Caco-2 (cell line): ENCODE results near the gene PNMA8B. TPM values are rescaled to one million over a fixed set of nuclear protein-coding genes. Genes with fewer than 3 reads are reported as not detected.

Experiments
- BruUV-seq: library from RNA; stranded (reverse); fragments of 400-500 nt; replicated peaks from 2 replicates; lab custom pipeline; 2021; lab: Mats Ljungman, UMichigan
- CTCF ChIA-PET: fragments of 300-600 bp; sonication (Branson Sonifier 250); formaldehyde crosslinking; loops from one replicate; lab custom pipeline; 2022; ENCODE audit warnings: antibody characterized with exemption; lab: Charles Lee
- POLR2A ChIA-PET: fragments of 300-600 bp; sonication (Branson Sonifier 250); formaldehyde crosslinking; loops from one replicate; lab custom pipeline; 2022; ENCODE audit warnings: antibody characterized with exemption; lab: Charles Lee
- DNase-seq, 2 experiments: peaks; one replicate each; pipeline versions ENCODE4 v3.0.0 to v3.0.0-alpha.2; 2020 to 2022
- H3K27me3 ChIP-seq: replicated peaks from 2 replicates; pipeline ENCODE4 v1.6.0; 2011; ENCODE audit warnings: low read length; ENCODE audit not compliant: control insufficient read depth, insufficient read depth
- H3K36me3 ChIP-seq: 2 replicates; pipeline ENCODE4 v1.5.1; 2011; ENCODE audit warnings: low read length; ENCODE audit not compliant: control insufficient read depth, insufficient read depth
- H3K4me1 ChIP-seq: fragments of 250-450 bp; sonication (Bioruptor Pico); 2 replicates; pipeline ENCODE4 v1.5.1; 2020; ENCODE audit warnings: mild to moderate bottlenecking
- H3K4me3 ChIP-seq: 2 replicates; pipeline ENCODE4 v1.5.1; 2011; ENCODE audit warnings: low read depth, mild to moderate bottlenecking, control low read depth, low read length
- H3K9me3 ChIP-seq: fragments of 250-450 bp; sonication (Bioruptor Pico); 2 replicates; pipeline ENCODE4 v1.5.1; 2020; ENCODE audit warnings: mild to moderate bottlenecking, moderate library complexity
- H3K27ac Mint-ChIP-seq: one replicate; pipeline ENCODE4 v1.8.0; 2022; ENCODE audit warnings: mixed read lengths; ENCODE audit not compliant: unreplicated experiment
- H3K27me3 Mint-ChIP-seq: one replicate; pipeline ENCODE4 v1.8.0; 2022; ENCODE audit warnings: mixed read lengths; ENCODE audit not compliant: insufficient read depth, unreplicated experiment
- H3K36me3 Mint-ChIP-seq: one replicate; pipeline ENCODE4 v1.8.0; 2022; ENCODE audit warnings: mild to moderate bottlenecking, mixed read lengths; ENCODE audit not compliant: insufficient read depth, unreplicated experiment
- H3K4me1 Mint-ChIP-seq: one replicate; pipeline ENCODE4 v1.8.0; 2022; ENCODE audit warnings: low read depth, mixed read lengths; ENCODE audit not compliant: unreplicated experiment
- H3K4me3 Mint-ChIP-seq: one replicate; pipeline ENCODE4 v1.8.0; 2022; ENCODE audit warnings: mild to moderate bottlenecking, moderate library complexity, mixed read lengths; ENCODE audit not compliant: unreplicated experiment
- H3K9me3 Mint-ChIP-seq: one replicate; pipeline ENCODE4 v1.8.0; 2022; ENCODE audit warnings: mixed read lengths; ENCODE audit not compliant: unreplicated experiment
- intact Hi-C: fragments of 100-400 bp; cut with micrococcal nuclease; formaldehyde crosslinking; loops from one replicate; pipeline ENCODE4 v1.10.0; 2022; ENCODE audit not compliant: unreplicated experiment
- total RNA-seq: library from RNA; stranded (reverse); gene quantifications from 2 replicates; pipeline ENCODE4 v1.2.3, GENCODE V29; 2022
- TF ChIP-seq, protein P1 (sequence below), 2 experiments: fragments of 200-600 bp in 1 of 2; IDR thresholded peaks; 1 replicate in 1 of 2; 2 replicates in 1 of 2; pipeline versions ENCODE4 v1.5.1 to v1.8.0; 2011 to 2022; ENCODE audit warnings: antibody characterized with exemption in 1 of 2, control low read depth in 1 of 2, inconsistent platforms in 1 of 2, low read depth in 1 of 2, low read length in 1 of 2, mild to moderate bottlenecking in 1 of 2, moderate library complexity in 1 of 2; ENCODE audit not compliant: insufficient read depth in 1 of 2, severe bottlenecking in 1 of 2, unreplicated experiment in 1 of 2

Gene PNMA8B
- total RNA-seq, 1 experiment from 2014 or later, result 0.11 TPM

DNA sequence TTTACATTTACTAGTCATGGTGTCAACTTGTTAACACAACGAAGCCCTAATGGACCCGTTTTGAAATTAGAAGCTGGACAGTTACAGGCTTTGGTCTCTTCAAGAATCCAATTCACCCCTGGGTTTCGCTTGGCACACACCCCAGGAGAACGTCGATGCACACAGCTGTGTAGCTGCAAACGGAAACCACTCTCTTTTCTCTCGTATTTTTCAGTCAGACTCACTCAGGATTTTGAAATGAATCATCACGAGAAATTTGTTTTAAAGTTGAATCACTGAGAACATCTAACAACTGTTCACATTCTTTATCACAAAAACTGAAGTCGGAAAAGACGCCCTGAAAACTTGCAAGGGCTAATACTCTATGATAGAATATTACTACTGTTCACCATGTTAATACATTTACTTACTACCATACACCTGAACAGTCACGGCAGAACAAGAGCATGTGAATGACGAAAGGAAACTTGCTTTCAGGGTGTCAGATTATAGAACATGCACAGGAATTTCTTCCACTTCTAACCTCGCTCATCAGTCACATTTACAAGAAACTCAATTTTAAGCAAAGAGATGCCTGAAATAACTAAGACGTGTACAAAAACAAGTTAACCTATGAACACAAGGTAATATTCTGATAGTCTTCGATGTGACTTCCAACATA lies 29.0 kb downstream of the PNMA8B start:
- no TSS peak for BruUV-seq
- no peaks in the 10 kb centered on the region for H3K27me3 Mint-ChIP-seq
- POLR2A ChIA-PET, result no interaction called here
- H3K9me3 ChIP-seq, result no peaks in the 10 kb centered on the region
- TF ChIP-seq, protein P1, sequence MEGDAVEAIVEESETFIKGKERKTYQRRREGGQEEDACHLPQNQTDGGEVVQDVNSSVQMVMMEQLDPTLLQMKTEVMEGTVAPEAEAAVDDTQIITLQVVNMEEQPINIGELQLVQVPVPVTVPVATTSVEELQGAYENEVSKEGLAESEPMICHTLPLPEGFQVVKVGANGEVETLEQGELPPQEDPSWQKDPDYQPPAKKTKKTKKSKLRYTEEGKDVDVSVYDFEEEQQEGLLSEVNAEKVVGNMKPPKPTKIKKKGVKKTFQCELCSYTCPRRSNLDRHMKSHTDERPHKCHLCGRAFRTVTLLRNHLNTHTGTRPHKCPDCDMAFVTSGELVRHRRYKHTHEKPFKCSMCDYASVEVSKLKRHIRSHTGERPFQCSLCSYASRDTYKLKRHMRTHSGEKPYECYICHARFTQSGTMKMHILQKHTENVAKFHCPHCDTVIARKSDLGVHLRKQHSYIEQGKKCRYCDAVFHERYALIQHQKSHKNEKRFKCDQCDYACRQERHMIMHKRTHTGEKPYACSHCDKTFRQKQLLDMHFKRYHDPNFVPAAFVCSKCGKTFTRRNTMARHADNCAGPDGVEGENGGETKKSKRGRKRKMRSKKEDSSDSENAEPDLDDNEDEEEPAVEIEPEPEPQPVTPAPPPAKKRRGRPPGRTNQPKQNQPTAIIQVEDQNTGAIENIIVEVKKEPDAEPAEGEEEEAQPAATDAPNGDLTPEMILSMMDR (IDR thresholded peaks at IDR 0.05; ENCODE audit: insufficient read depth in 1 of 2, low read depth in 1 of 2, low read length in 1 of 2, severe bottlenecking in 1 of 2, unreplicated experiment in 1 of 2), result no peak
- intact Hi-C loops, result no loop called here
- no peaks in the 10 kb centered on the region for H3K27me3 ChIP-seq
- no peak overlapping the region for H3K27ac Mint-ChIP-seq
- no peak for DNase-seq
- H3K4me3 ChIP-seq, result no peak overlapping the region
- H3K4me1 Mint-ChIP-seq, result no peaks in the 10 kb centered on the region
- H3K4me3 Mint-ChIP-seq, result no peak overlapping the region
- no peaks in the 10 kb centered on the region for H3K4me1 ChIP-seq
- CTCF ChIA-PET, result interaction anchor here (0.5 kb wide), 1 partner anchor 62 kb away, joined by 3 read pairs; no protein-coding TSS in a partner anchor
- no peaks in the 10 kb centered on the region for H3K36me3 ChIP-seq
- H3K9me3 Mint-ChIP-seq, result peaks cover 6% of the 10 kb centered on the region
- H3K36me3 Mint-ChIP-seq, result peaks cover 6% of the 10 kb centered on the region

DNA sequence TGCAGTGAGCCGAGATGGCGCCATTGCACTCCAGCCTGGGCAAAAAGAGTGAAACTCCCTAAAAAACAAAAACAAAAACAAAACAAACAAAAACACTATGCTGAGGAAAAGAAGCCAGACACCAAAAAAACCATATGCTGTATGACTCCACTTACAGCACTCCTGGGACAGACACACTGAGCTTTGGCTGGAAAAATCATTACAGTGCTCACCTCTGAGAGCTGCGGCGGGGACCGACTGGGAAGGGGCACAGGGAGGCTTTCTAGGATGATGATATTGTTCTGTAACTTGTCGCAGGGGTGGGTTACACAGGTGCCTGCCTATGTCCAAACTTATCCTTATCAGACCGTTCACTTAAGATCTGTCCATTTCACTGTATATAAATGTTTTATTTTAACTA lies 32.2 kb downstream of the PNMA8B start:
- POLR2A ChIA-PET, result no interaction called here

DNA sequence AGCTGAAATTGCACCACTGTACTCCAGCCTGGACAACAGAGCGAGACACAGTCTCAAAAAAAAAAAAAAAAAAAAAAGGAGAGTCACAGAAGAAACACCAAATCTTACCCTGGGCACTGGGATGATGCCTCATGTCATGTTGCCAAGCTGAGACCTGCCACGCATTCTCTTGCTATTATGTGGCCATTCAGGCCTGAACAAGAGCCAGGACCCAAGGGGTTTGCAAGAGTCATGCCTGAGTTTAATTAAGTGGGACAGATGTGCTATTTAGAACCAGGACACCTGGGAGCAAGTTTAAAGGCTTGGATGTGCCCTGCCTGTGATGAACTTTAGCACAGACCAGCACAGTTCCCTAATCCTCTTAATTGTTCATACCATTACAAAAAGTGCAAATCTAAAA lies 34.1 kb downstream of the PNMA8B start:
- H3K9me3 Mint-ChIP-seq, result no peaks in the 10 kb centered on the region
- Histone ChIP-seq H3K36me3 (no peaks in the 10 kb centered on the region), H3K9me3 (no peaks in the 10 kb centered on the region), H3K4me3 (no peak overlapping the region), H3K27me3 (no peaks in the 10 kb centered on the region), H3K4me1 (no peaks in the 10 kb centered on the region)
- H3K27me3 Mint-ChIP-seq, result peaks cover 2% of the 10 kb centered on the region
- no peaks in the 10 kb centered on the region for H3K4me1 Mint-ChIP-seq
- ChIA-PET CTCF (interaction anchor here (0.5 kb wide), 1 partner anchor 16 kb away, joined by 4 read pairs; no protein-coding TSS in a partner anchor), POLR2A (interaction anchor here (0.6 kb wide), 1 partner anchor 50 kb away, joined by 4 read pairs; no protein-coding TSS in a partner anchor)
- no peaks in the 10 kb centered on the region for H3K36me3 Mint-ChIP-seq
- no peak overlapping the region for H3K4me3 Mint-ChIP-seq
- H3K27ac Mint-ChIP-seq, result no peak overlapping the region
- no peak for DNase-seq
- intact Hi-C loops, result no loop called here
- TF ChIP-seq, protein P1 (IDR thresholded peaks at IDR 0.05; ENCODE audit: insufficient read depth in 1 of 2, low read depth in 1 of 2, low read length in 1 of 2, severe bottlenecking in 1 of 2, unreplicated experiment in 1 of 2), result no peak
- BruUV-seq, result no TSS peak

More for the DNA sequence above, 32.2 kb downstream of the PNMA8B start:
- no peak overlapping the region for H3K4me3 ChIP-seq
- H3K9me3 Mint-ChIP-seq, result no peaks in the 10 kb centered on the region
- no peaks in the 10 kb centered on the region for H3K36me3 Mint-ChIP-seq
- no peak for DNase-seq
- H3K36me3 ChIP-seq, result no peaks in the 10 kb centered on the region
- H3K4me1 ChIP-seq, result no peaks in the 10 kb centered on the region
- TF ChIP-seq, protein P1 (IDR thresholded peaks at IDR 0.05; ENCODE audit: insufficient read depth in 1 of 2, low read depth in 1 of 2, low read length in 1 of 2, severe bottlenecking in 1 of 2, unreplicated experiment in 1 of 2), result no peak
- no peaks in the 10 kb centered on the region for H3K4me1 Mint-ChIP-seq
- CTCF ChIA-PET, result no interaction called here
- BruUV-seq, result no TSS peak
- no peaks in the 10 kb centered on the region for H3K27me3 Mint-ChIP-seq
- intact Hi-C loops, result no loop called here
- H3K9me3 ChIP-seq, result no peaks in the 10 kb centered on the region
- H3K27ac Mint-ChIP-seq, result no peak overlapping the region
- H3K27me3 ChIP-seq, result no peaks in the 10 kb centered on the region
- no peak overlapping the region for H3K4me3 Mint-ChIP-seq
